ENCODE results near the gene HPCAL4. TPM values are rescaled to one million over a fixed set of nuclear protein-coding genes. Genes with fewer than 3 reads are reported as not detected.
A peak's percentile ranks its signal among the peaks of the same experiment; 100 is the strongest.

Gene HPCAL4
- total RNA-seq, 1 donor from 2014 or later, result 0.06 TPM

GRCh38 chr1:39673215-39673614 is 18.0 kb downstream of the HPCAL4 start:
- DNase-seq (ENCODE audit: low read depth), result no peak
- no peak overlapping the region for H3K4me3 ChIP-seq (ENCODE audit: low read depth, low read length)
- TF ChIP-seq CTCF (conservative IDR thresholded peaks at IDR 0.05; ENCODE audit: low read depth, low read length), result no peak

- H3K4me3 ChIP-seq (ENCODE audit: low read depth, low read length), result peak overlapping the region; percentile 45
- peak; percentile 59 for TF ChIP-seq CTCF (conservative IDR thresholded peaks at IDR 0.05; ENCODE audit: low read depth, low read length)
- no peak for DNase-seq (ENCODE audit: low read depth)
These were observed 18.7 kb downstream of the HPCAL4 start for GRCh38 chr1:39672551-39672947.

- no peak for TF ChIP-seq CTCF (conservative IDR thresholded peaks at IDR 0.05; ENCODE audit: low read depth, low read length)
- H3K4me3 ChIP-seq (ENCODE audit: low read depth, low read length), result peak within 1 kb of the TSS; percentile 45
- no peak for DNase-seq (ENCODE audit: low read depth)
These were observed 19.3 kb downstream of the HPCAL4 start, which contains the start of gene NT5C1A for GRCh38 chr1:39671793-39672550. Gene NT5C1A (minus strand): TSS chr1:39672107. CDS start chr1:39672038, 69 bp downstream.

GRCh38 chr1:39671433-39671792 is 19.8 kb downstream of the HPCAL4 start:
- peak overlapping the region; percentile 45 for H3K4me3 ChIP-seq (ENCODE audit: low read depth, low read length)
- TF ChIP-seq CTCF (conservative IDR thresholded peaks at IDR 0.05; ENCODE audit: low read depth, low read length), result no peak
- no peak for DNase-seq (ENCODE audit: low read depth)

- TF ChIP-seq CTCF (conservative IDR thresholded peaks at IDR 0.05; ENCODE audit: low read depth, low read length), result no peak
- no peak for DNase-seq (ENCODE audit: low read depth)
- H3K4me3 ChIP-seq (ENCODE audit: low read depth, low read length), result no peak overlapping the region
These were observed 20.5 kb downstream of the HPCAL4 start for GRCh38 chr1:39670689-39671088.

GRCh38 chr1:39668894-39669293 is 22.3 kb downstream of the HPCAL4 start:
- H3K4me3 ChIP-seq (ENCODE audit: low read depth, low read length), result no peak overlapping the region
- DNase-seq (ENCODE audit: low read depth), result no peak
- TF ChIP-seq CTCF (conservative IDR thresholded peaks at IDR 0.05; ENCODE audit: low read depth, low read length), result no peak

- no peak for DNase-seq (ENCODE audit: low read depth)
- TF ChIP-seq CTCF (conservative IDR thresholded peaks at IDR 0.05; ENCODE audit: low read depth, low read length), result no peak
- H3K4me3 ChIP-seq (ENCODE audit: low read depth, low read length), result no peak overlapping the region
These were observed 23.1 kb downstream of the HPCAL4 start for GRCh38 chr1:39668111-39668510.
